Stomach (tissue), 9 donors: Measurements from ENCODE around the gene NR5A2. TPM values are rescaled to one million over a fixed set of nuclear protein-coding genes. Genes with fewer than 3 reads are reported as not detected.

Experiments used
- DNase-seq, 2 donors: peaks; one replicate each; pipeline versions ENCODE4 v3.0.0 to v3.0.0-alpha.2; 2013 to 2019
- H3K27ac ChIP-seq, 5 donors: fragments of 200-600 bp in 4 of 5; sonication (generic) in 4 of 5; one replicate each; pipeline ENCODE4 v1.5.1; 2013 to 2019; ENCODE audit warnings: mild to moderate bottlenecking in 1 of 5, moderate library complexity in 1 of 5
- H3K27me3 ChIP-seq, 3 donors: fragments of 200-600 bp; sonication (generic); one replicate each; pipeline ENCODE4 v1.5.1; 2017 to 2019; ENCODE audit warnings: mixed run types in 1 of 3
- H3K36me3 ChIP-seq, 4 donors: fragments of 200-600 bp; sonication (generic); 1 replicate in 3 of 4; 2 replicates in 1 of 4; pipeline ENCODE4 v1.5.1; 2016 to 2019
- H3K4me1 ChIP-seq, 4 donors: fragments of 200-600 bp; sonication (generic); one replicate each; pipeline ENCODE4 v1.5.1; 2016 to 2019
- H3K4me3 ChIP-seq, 4 donors: fragments of 200-600 bp; sonication (generic) in 3 of 4; one replicate each; pipeline ENCODE4 v1.5.1; 2016 to 2019; ENCODE audit warnings: mild to moderate bottlenecking in 1 of 4
- H3K9me3 ChIP-seq, 4 donors: fragments of 200-600 bp; sonication (generic); one replicate each; pipeline ENCODE4 v1.5.1; 2016 to 2019
- CTCF ChIP-seq, 7 experiments: fragments of 450-650 bp in 4 of 7; fragments of 200-600 bp in 3 of 7; sonication (generic) in 3 of 7; IDR thresholded peaks; one replicate each; pipeline ENCODE4 v1.5.1; 2016 to 2019; ENCODE audit warnings: antibody characterized with exemption in 7 of 7, control low read depth in 2 of 7, mild to moderate bottlenecking in 1 of 7
- EP300 ChIP-seq: sonication (generic); formaldehyde crosslinking; IDR thresholded peaks from one replicate; pipeline ENCODE4 v1.6.1; 2017; ENCODE audit warnings: antibody characterized with exemption
- POLR2A ChIP-seq, 4 donors: fragments of 450-650 bp; IDR thresholded peaks; one replicate each; pipeline ENCODE4 v1.6.1; 2016; ENCODE audit warnings: antibody characterized with exemption in 4 of 4, control low read depth in 2 of 4, mild to moderate bottlenecking in 1 of 4, moderate library complexity in 1 of 4
- POLR2AphosphoS5 ChIP-seq, 3 donors: sonication (generic); formaldehyde crosslinking; IDR thresholded peaks; one replicate each; pipeline ENCODE4 v1.6.1; 2016; ENCODE audit warnings: antibody characterized with exemption in 3 of 3
- WGBS, 5 donors: extraction: QIAGEN DNeasy Blood & Tissue Kit in 3 of 5; methylation state at CpG; one replicate each; pipeline versions ENCODE4 v1.1.5 to v1.1.7; 2013 to 2018; 5-methylcytosine and 5-hydroxymethylcytosine counted together
- intact Hi-C: fragments of 100-400 bp; cut with DNase I; formaldehyde crosslinking; loops from one replicate; pipeline ENCODE4 v1.15.1; 2023; ENCODE audit warnings: low total_unique reads
- polyA plus RNA-seq, 3 donors: library from polyadenylated mRNA; stranded (reverse); fragments of 200-250 nt; gene quantifications; one replicate each; pipeline ENCODE4 v1.2.3, GENCODE V29; 2013
- total RNA-seq, 5 donors: library from RNA; depleted of rRNA; stranded (reverse); fragments of >200 nt; gene quantifications; one replicate each; pipeline versions ENCODE4 v1.1.0 to v1.2.3, GENCODE V29; 2014 to 2016
- donor health status: healthy with polysubstance abuse.
- donor health status: Bipolar disorder and iron deficiency.
- donor health status: healthy.

NR5A2 gene
- total and polyA plus RNA-seq, 8 donors: 0.33 to 227 (median 0.46) TPM; not detected in 1

- 17 to 68% (median 45%) methylated on average over 1 of the region's 1 CpG for WGBS, 5 donors
- Histone ChIP-seq H3K9me3 (no peaks in the 10 kb centered on the region), H3K27me3 (peaks cover 0 to 6% (median 0%) of the 10 kb centered on the region in 3 donors), H3K4me3 (no peak overlapping the region), H3K27ac (no peak overlapping the region), H3K36me3 (no peaks in the 10 kb centered on the region), H3K4me1 (no peaks in the 10 kb centered on the region)
- DNase-seq: peak in 1 of 2 donors; percentile 38
- intact Hi-C loops: no loop called here
- TF ChIP-seq CTCF (IDR thresholded peaks at IDR 0.05) (no peak), POLR2AphosphoS5 (IDR thresholded peaks at IDR 0.05) (no peak), EP300 (no peak), POLR2A (IDR thresholded peaks at IDR 0.05) (no peak)
Measured at GRCh38 chr1:200115532-200115931, 88.0 kb downstream of the NR5A2 start.

GRCh38 chr1:200116324-200116723 lies 88.8 kb downstream of the NR5A2 start:
- WGBS, 5 donors: 87 to 95% (median 91%) methylated on average over 1 of the region's 1 CpG
- peaks cover 0 to 6% (median 0%) of the 10 kb centered on the region in 3 donors for H3K27me3 ChIP-seq
- intact Hi-C loops: no loop called here
- H3K4me3 ChIP-seq: no peak overlapping the region
- no peaks in the 10 kb centered on the region for H3K36me3 ChIP-seq
- no peak for TF ChIP-seq EP300
- no peak for TF ChIP-seq CTCF (IDR thresholded peaks at IDR 0.05)
- TF ChIP-seq POLR2A (IDR thresholded peaks at IDR 0.05): no peak
- TF ChIP-seq POLR2AphosphoS5 (IDR thresholded peaks at IDR 0.05): no peak
- H3K9me3 ChIP-seq: no peaks in the 10 kb centered on the region
- H3K4me1 ChIP-seq: no peaks in the 10 kb centered on the region
- no peak for DNase-seq
- no peak overlapping the region for H3K27ac ChIP-seq

- intact Hi-C loops: no loop called here
- WGBS, 5 donors: 86 to 93% (median 89%) methylated on average over 3 of the region's 3 CpGs
- no peaks in the 10 kb centered on the region for H3K4me1 ChIP-seq
- H3K4me3 ChIP-seq: no peak overlapping the region
- no peak overlapping the region for H3K27ac ChIP-seq
- TF ChIP-seq EP300: no peak
- no peak for TF ChIP-seq POLR2A (IDR thresholded peaks at IDR 0.05)
- no peak for TF ChIP-seq CTCF (IDR thresholded peaks at IDR 0.05)
- TF ChIP-seq POLR2AphosphoS5 (IDR thresholded peaks at IDR 0.05): no peak
- DNase-seq: no peak
- no peaks in the 10 kb centered on the region for H3K9me3 ChIP-seq
- no peaks in the 10 kb centered on the region for H3K36me3 ChIP-seq
- H3K27me3 ChIP-seq: peaks cover 0 to 6% (median 0%) of the 10 kb centered on the region in 3 donors
Measured at GRCh38 chr1:200118779-200119505, 91.4 kb downstream of the NR5A2 start.

- no peak overlapping the region for H3K4me3 ChIP-seq
- no peak overlapping the region for H3K27ac ChIP-seq
- peaks cover 0 to 6% (median 0%) of the 10 kb centered on the region in 3 donors for H3K27me3 ChIP-seq
- TF ChIP-seq POLR2A (IDR thresholded peaks at IDR 0.05): no peak
- TF ChIP-seq EP300: no peak
- TF ChIP-seq POLR2AphosphoS5 (IDR thresholded peaks at IDR 0.05): no peak
- TF ChIP-seq CTCF (IDR thresholded peaks at IDR 0.05): no peak
- H3K36me3 ChIP-seq: no peaks in the 10 kb centered on the region
- DNase-seq: no peak
- no peaks in the 10 kb centered on the region for H3K4me1 ChIP-seq
- intact Hi-C loops: no loop called here
- H3K9me3 ChIP-seq: no peaks in the 10 kb centered on the region
Measured at GRCh38 chr1:200121421-200121820, 93.9 kb downstream of the NR5A2 start.
